Fibroblast of lung (primary cell): ENCODE results near the gene RAB40B. TPM values are rescaled to one million over a fixed set of nuclear protein-coding genes. Genes with fewer than 3 reads are reported as not detected.

Source experiments
- DNase-seq, 2 donors: peaks; one replicate each; pipeline versions ENCODE4 v3.0.0 to v3.0.0-alpha.2; 2010; ENCODE audit warnings: low read depth in 2 of 2
- H2AFZ ChIP-seq: 2 replicates; pipeline ENCODE4 v1.5.1; 2012; ENCODE audit warnings: low read length, control low read depth, inconsistent platforms
- H3K27ac ChIP-seq: 2 replicates; pipeline ENCODE4 v1.5.1; 2011; ENCODE audit warnings: low read length, control low read depth; ENCODE audit not compliant: insufficient read depth
- H3K27me3 ChIP-seq: 2 replicates; pipeline ENCODE4 v1.5.1; 2011; ENCODE audit warnings: mild to moderate bottlenecking, low read length; ENCODE audit not compliant: control insufficient read depth, insufficient read depth
- H3K36me3 ChIP-seq: 2 replicates; pipeline ENCODE4 v1.5.1; 2011; ENCODE audit warnings: low read length; ENCODE audit not compliant: control insufficient read depth, insufficient read depth
- H3K4me1 ChIP-seq: 2 replicates; pipeline ENCODE4 v1.5.1; 2011; ENCODE audit warnings: low read length; ENCODE audit not compliant: control insufficient read depth, insufficient read depth; ENCODE audit errors: extremely low read depth
- H3K4me2 ChIP-seq: 2 replicates; pipeline ENCODE4 v1.5.1; 2011; ENCODE audit warnings: low read length, control low read depth; ENCODE audit not compliant: insufficient read depth; ENCODE audit errors: extremely low read depth
- H3K4me3 ChIP-seq, 4 experiments: fragments of 200-600 bp in 1 of 4; sonication (generic) in 1 of 4; replicated peaks in 1 of 4; 2 replicates each; pipeline ENCODE4 v1.5.1; 2011 to 2016; ENCODE audit warnings: low read length in 4 of 4, low read depth in 3 of 4, mild to moderate bottlenecking in 3 of 4, control low read depth in 2 of 4, inconsistent platforms in 1 of 4, mixed read lengths in 1 of 4; ENCODE audit not compliant: insufficient read depth in 1 of 4; ENCODE audit errors: control extremely low read depth in 1 of 4
- H3K79me2 ChIP-seq: 2 replicates; pipeline ENCODE4 v1.5.1; 2012; ENCODE audit warnings: mild to moderate bottlenecking, low read length, inconsistent platforms; ENCODE audit not compliant: control insufficient read depth, insufficient read depth
- H3K9ac ChIP-seq: 2 replicates; pipeline ENCODE4 v1.5.1; 2011; ENCODE audit warnings: mild to moderate bottlenecking, low read length, control low read depth; ENCODE audit not compliant: insufficient read depth
- H3K9me3 ChIP-seq: 2 replicates; pipeline ENCODE4 v1.5.1; 2012; ENCODE audit warnings: low read depth, low read length; ENCODE audit not compliant: control insufficient read depth, insufficient read depth
- H4K20me1 ChIP-seq: 2 replicates; pipeline ENCODE4 v1.5.1; 2011; ENCODE audit warnings: low read length; ENCODE audit not compliant: control insufficient read depth, insufficient read depth; ENCODE audit errors: extremely low read depth
- CTCF ChIP-seq, 2 donors: IDR thresholded peaks in 1 of 2; conservative IDR thresholded peaks in 1 of 2; 1 replicate in 1 of 2; 2 replicates in 1 of 2; pipeline ENCODE4 v1.5.1; 2011 to 2012; ENCODE audit warnings: low read length in 2 of 2, control low read depth in 1 of 2, inconsistent platforms in 1 of 2, low read depth in 1 of 2, mild to moderate bottlenecking in 1 of 2
- EZH2 ChIP-seq: IDR thresholded peaks from 2 replicates; pipeline ENCODE4 v1.5.1; 2012; ENCODE audit warnings: low read length, control low read depth, mild to moderate bottlenecking; ENCODE audit errors: missing control alignments
- polyA plus RNA-seq, 2 donors: library from polyadenylated mRNA; depleted of rRNA in 1 of 2; stranded (reverse) in 1 of 2; unstranded in 1 of 2; fragments of >200 nt; gene quantifications; 2 replicates each; pipeline ENCODE4 v1.2.1, GENCODE V29; 2011 to 2012; ENCODE audit warnings: missing spikeins in 1 of 2
- total RNA-seq: library from RNA; depleted of rRNA; stranded (reverse); fragments of >200 nt; gene quantifications from 2 replicates; pipeline ENCODE4 v1.2.1, GENCODE V29; 2014

Gene RAB40B
- total and polyA plus RNA-seq, 2 donors (not counting 1 experiment from before 2014, with no cell fraction given), result 3.3 TPM

- Histone ChIP-seq H2AFZ (no peak overlapping the region), H3K36me3 (no peaks in the 10 kb centered on the region), H3K9ac (no peak overlapping the region), H4K20me1 (no peaks in the 10 kb centered on the region), H3K27ac (no peak overlapping the region), H3K79me2 (no peaks in the 10 kb centered on the region), H3K4me3 (no peak overlapping the region), H3K4me1 (no peaks in the 10 kb centered on the region), H3K27me3 (no peaks in the 10 kb centered on the region), H3K4me2 (no peak overlapping the region), H3K9me3 (no peaks in the 10 kb centered on the region)
- no peak for DNase-seq
- TF ChIP-seq EZH2, result no peak
- TF ChIP-seq CTCF (conservative IDR thresholded peaks at IDR 0.05 in 1 of 2, IDR thresholded peaks at IDR 0.05 in 1 of 2; ENCODE audit: low read depth in 1 of 2, low read length in 2 of 2), result no peak
Observed at GRCh38 chr17:82667668-82668000, 30.9 kb downstream of the RAB40B start.

- no peaks in the 10 kb centered on the region for H4K20me1 ChIP-seq
- no peaks in the 10 kb centered on the region for H3K4me1 ChIP-seq
- H3K27ac ChIP-seq, result no peak overlapping the region
- no peaks in the 10 kb centered on the region for H3K27me3 ChIP-seq
- no peaks in the 10 kb centered on the region for H3K79me2 ChIP-seq
- DNase-seq, result no peak
- TF ChIP-seq EZH2 (no peak), CTCF (conservative IDR thresholded peaks at IDR 0.05 in 1 of 2, IDR thresholded peaks at IDR 0.05 in 1 of 2; ENCODE audit: low read depth in 1 of 2, low read length in 2 of 2) (no peak)
- no peak overlapping the region for H3K9ac ChIP-seq
- no peak overlapping the region for H2AFZ ChIP-seq
- no peaks in the 10 kb centered on the region for H3K36me3 ChIP-seq
- H3K4me3 ChIP-seq, result no peak overlapping the region
- no peaks in the 10 kb centered on the region for H3K9me3 ChIP-seq
- no peak overlapping the region for H3K4me2 ChIP-seq
Observed at GRCh38 chr17:82666931-82667667, 31.4 kb downstream of the RAB40B start.

GRCh38 chr17:82665891-82666290 lies 32.6 kb downstream of the RAB40B start:
- H3K4me3 ChIP-seq, result no peak overlapping the region
- H3K27ac ChIP-seq, result no peak overlapping the region
- TF ChIP-seq EZH2, result no peak
- no peak for TF ChIP-seq CTCF (conservative IDR thresholded peaks at IDR 0.05 in 1 of 2, IDR thresholded peaks at IDR 0.05 in 1 of 2; ENCODE audit: low read depth in 1 of 2, low read length in 2 of 2)
- no peak overlapping the region for H3K4me2 ChIP-seq
- no peaks in the 10 kb centered on the region for H3K9me3 ChIP-seq
- no peaks in the 10 kb centered on the region for H3K36me3 ChIP-seq
- DNase-seq, result no peak
- H3K79me2 ChIP-seq, result no peaks in the 10 kb centered on the region
- H3K4me1 ChIP-seq, result no peaks in the 10 kb centered on the region
- H3K9ac ChIP-seq, result no peak overlapping the region
- no peaks in the 10 kb centered on the region for H3K27me3 ChIP-seq
- no peaks in the 10 kb centered on the region for H4K20me1 ChIP-seq
- H2AFZ ChIP-seq, result no peak overlapping the region
